Measurements from ENCODE around the gene AGPAT2.

Gene AGPAT2

DNA sequence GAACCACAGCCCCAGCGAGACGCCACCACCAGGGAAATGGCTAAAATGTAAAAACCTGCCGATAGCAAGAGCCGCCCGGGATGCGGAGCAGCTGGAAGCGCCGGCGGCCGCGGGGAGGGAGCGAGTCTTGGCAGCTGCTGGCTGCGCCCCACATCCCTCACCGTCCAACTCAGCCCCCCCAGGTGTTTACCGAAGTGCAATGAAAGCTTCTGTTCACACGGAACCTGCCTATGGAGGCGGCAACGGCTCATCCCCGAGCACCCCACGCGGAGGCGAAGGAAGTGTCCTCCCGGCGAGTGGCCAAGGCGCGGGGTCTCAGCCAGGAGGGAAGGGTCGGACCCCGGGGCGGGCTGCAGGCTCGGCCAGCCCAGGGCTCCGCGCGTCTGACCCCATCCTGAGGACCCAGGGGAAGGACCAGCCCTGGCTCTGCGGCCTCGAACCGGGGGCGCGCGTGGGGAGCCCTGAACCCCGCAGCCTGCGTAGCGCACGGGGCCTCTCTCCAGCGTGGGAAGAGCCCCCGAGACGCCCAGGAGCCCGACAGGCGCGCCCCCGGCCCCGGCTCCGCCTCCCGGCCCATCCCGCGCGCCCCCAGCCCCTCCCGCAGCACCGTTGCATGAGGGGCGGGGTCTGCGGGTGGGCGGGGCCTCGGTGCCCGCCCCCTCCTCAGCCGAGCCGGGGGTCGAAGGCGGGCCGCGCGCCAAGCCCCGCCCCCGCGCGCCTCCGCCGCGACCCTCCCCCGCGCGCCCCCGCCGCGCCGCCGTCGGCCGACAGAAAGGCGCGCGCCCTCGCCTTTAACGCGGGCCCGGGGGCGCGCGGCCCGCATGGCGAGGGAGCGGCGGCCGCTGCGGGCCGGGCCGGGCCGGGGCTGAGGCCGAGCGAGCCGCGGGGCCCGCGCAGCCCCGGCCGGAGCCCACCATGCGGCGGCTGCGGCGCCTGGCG lies 24.8 kb upstream of the AGPAT2 start, which contains the start of gene DIPK1B:
TSS of gene DIPK1B (plus strand) at position 822 of the 939 bp plus-strand sequence. CDS start at position 916, 94 bp downstream.
- no peak for TF ChIP-seq SIN3A (IDR thresholded peaks at IDR 0.05; ENCODE audit: borderline replicate concordance, insufficient read depth, low read length)

GRCh38 chr9:136710543-136710942 lies 23.3 kb upstream of the AGPAT2 start:
- TF ChIP-seq SIN3A (IDR thresholded peaks at IDR 0.05; ENCODE audit: borderline replicate concordance, insufficient read depth, low read length) (no peak), POLR2AphosphoS5 (IDR thresholded peaks at IDR 0.05; ENCODE audit: low read depth, low read length) (no peak), FOXP2 (optimal IDR thresholded peaks at IDR 0.05; ENCODE audit: borderline replicate concordance, extremely low read depth, extremely low read length, insufficient read depth) (no peak), REST (IDR thresholded peaks at IDR 0.05; ENCODE audit: insufficient read depth in 1 of 2, low read depth in 2 of 2, low read length in 2 of 2) (no peak), TAF1 (IDR thresholded peaks at IDR 0.05; ENCODE audit: borderline replicate concordance, insufficient read depth, low read length) (no peak)

GRCh38 chr9:136709454-136710109 lies 22.3 kb upstream of the AGPAT2 start:
- TF ChIP-seq REST (IDR thresholded peaks at IDR 0.05; ENCODE audit: insufficient read depth in 1 of 2, low read depth in 2 of 2, low read length in 2 of 2) = no peak
- no peak for TF ChIP-seq FOXP2 (optimal IDR thresholded peaks at IDR 0.05; ENCODE audit: borderline replicate concordance, extremely low read depth, extremely low read length, insufficient read depth)
- no peak for TF ChIP-seq TAF1 (IDR thresholded peaks at IDR 0.05; ENCODE audit: borderline replicate concordance, insufficient read depth, low read length)
- TF ChIP-seq SIN3A (IDR thresholded peaks at IDR 0.05; ENCODE audit: borderline replicate concordance, insufficient read depth, low read length) = no peak
- TF ChIP-seq POLR2AphosphoS5 (IDR thresholded peaks at IDR 0.05; ENCODE audit: low read depth, low read length) = no peak

DNA sequence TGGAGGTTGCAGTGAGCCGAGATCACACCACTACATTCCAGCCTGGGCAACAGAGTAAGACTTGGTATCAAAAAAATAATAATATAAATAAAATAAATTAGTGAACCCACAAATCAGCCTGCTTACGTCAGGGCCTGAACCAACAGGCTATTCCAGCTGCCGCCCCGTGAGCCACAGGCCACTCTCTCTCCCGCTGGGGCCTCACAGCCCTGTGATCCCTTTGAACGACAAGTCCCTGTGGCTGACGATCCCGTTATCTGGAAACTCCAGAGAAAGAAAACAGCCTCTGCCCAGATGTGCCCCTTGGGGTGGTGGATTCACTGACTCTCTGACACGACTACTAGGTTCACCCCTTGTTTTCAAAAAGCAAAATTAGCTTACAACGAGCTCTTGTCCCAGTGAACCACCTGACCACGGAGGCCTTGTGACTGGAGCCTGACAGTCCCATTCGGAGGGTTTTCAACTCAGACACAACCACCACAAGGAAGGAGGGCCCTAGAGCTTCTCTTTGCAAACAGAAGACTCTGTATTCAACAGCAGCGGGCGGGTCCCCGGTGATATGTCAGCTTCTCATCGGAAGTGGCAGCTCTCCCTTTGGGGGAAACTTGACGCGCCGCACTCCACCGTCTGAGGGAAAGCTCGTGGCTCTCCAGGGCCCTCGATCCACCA lies 20.7 kb upstream of the AGPAT2 start:
- TF ChIP-seq TAF1 (IDR thresholded peaks at IDR 0.05; ENCODE audit: borderline replicate concordance, insufficient read depth, low read length) (no peak), POLR2AphosphoS5 (IDR thresholded peaks at IDR 0.05; ENCODE audit: low read depth, low read length) (no peak)

- TF ChIP-seq REST (IDR thresholded peaks at IDR 0.05; ENCODE audit: insufficient read depth in 1 of 2, low read depth in 2 of 2, low read length in 2 of 2) = no peak
- TF ChIP-seq TAF1 (IDR thresholded peaks at IDR 0.05; ENCODE audit: borderline replicate concordance, insufficient read depth, low read length) = no peak
- no peak for TF ChIP-seq POLR2AphosphoS5 (IDR thresholded peaks at IDR 0.05; ENCODE audit: low read depth, low read length)
- no peak for TF ChIP-seq SIN3A (IDR thresholded peaks at IDR 0.05; ENCODE audit: borderline replicate concordance, insufficient read depth, low read length)
- no peak for TF ChIP-seq FOXP2 (optimal IDR thresholded peaks at IDR 0.05; ENCODE audit: borderline replicate concordance, extremely low read depth, extremely low read length, insufficient read depth)
These were observed 19.8 kb upstream of the AGPAT2 start for GRCh38 chr9:136707011-136707410.

Measured in PFSK-1 (cell line).